Measurements from ENCODE around the gene RNMT. TPM values are rescaled to one million over a fixed set of nuclear protein-coding genes. Genes with fewer than 3 reads are reported as not detected.

The RNMT gene
- total RNA-seq, 1 experiment from 2014 or later = 48.8 TPM

DNA sequence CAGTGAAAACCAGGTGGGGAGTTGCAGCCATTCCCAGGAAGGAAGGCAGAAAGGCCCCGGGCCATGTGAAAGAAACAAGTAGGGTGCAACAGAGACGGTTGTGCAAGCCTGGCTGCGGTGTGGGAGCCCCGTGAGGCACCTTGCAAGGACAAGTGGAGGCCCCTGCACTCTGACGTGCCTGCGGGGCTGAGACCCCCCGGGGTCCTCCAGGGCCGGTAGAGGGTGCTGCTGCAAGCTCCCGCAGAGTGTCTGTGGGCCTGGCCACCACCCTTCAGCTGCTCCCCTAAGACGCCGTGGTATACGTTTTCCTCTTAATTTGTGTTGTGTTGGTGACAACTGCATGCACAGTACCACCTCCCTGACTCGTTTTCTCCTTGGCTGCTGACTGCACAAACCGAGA lies 70.0 kb downstream of the RNMT start:
- Histone ChIP-seq H3K27ac (no peak overlapping the region), H4K20me1 (ENCODE audit: insufficient read depth) (no peaks in the 10 kb centered on the region), H3K4me2 (peak overlapping the region; percentile 38), H2AFZ (0 out of 2 replicates have a peak overlapping the region, but pooled peaks have one; percentile 60), H3F3A (ENCODE audit: insufficient read depth, low read depth) (no peaks in the 10 kb centered on the region), H3K36me3 (ENCODE audit: low read depth) (no peaks in the 10 kb centered on the region), H3K27me3 (ENCODE audit: insufficient read depth, low read depth) (no peaks in the 10 kb centered on the region), H3K4me3 (no peak overlapping the region), H3K9me3 (ENCODE audit: insufficient read depth, low read depth) (no peaks in the 10 kb centered on the region), H3K79me2 (ENCODE audit: low read depth) (no peaks in the 10 kb centered on the region), H3K9me2 (ENCODE audit: insufficient read depth) (no peaks in the 10 kb centered on the region), H3K4me1 (replicated peaks; ENCODE audit: insufficient read depth) (peaks cover 13% of the 10 kb centered on the region)
- CTCF ChIA-PET = interaction anchor here (0.6 to 1.4 kb wide), 2 partner anchors 17 to 347 kb away, joined by 5 to 10 read pairs; no protein-coding TSS in a partner anchor
- BruUV-seq (replicated peaks) = TSS peak; percentile 76
- DNase-seq = peak in 1 of 2 experiments; percentile 38
- intact Hi-C loops (cut with micrococcal nuclease; ENCODE audit: unreplicated experiment) = loop anchor here (5.0 kb wide), 1 partner anchor 164 kb away; no protein-coding TSS in a partner anchor
- TF ChIP-seq EZH2 (IDR thresholded peaks at IDR 0.05; ENCODE audit: low read depth) = no peak
- TF ChIP-seq, protein P1, sequence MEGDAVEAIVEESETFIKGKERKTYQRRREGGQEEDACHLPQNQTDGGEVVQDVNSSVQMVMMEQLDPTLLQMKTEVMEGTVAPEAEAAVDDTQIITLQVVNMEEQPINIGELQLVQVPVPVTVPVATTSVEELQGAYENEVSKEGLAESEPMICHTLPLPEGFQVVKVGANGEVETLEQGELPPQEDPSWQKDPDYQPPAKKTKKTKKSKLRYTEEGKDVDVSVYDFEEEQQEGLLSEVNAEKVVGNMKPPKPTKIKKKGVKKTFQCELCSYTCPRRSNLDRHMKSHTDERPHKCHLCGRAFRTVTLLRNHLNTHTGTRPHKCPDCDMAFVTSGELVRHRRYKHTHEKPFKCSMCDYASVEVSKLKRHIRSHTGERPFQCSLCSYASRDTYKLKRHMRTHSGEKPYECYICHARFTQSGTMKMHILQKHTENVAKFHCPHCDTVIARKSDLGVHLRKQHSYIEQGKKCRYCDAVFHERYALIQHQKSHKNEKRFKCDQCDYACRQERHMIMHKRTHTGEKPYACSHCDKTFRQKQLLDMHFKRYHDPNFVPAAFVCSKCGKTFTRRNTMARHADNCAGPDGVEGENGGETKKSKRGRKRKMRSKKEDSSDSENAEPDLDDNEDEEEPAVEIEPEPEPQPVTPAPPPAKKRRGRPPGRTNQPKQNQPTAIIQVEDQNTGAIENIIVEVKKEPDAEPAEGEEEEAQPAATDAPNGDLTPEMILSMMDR (conservative IDR thresholded peaks at IDR 0.05) = no peak
- POLR2A ChIA-PET (ENCODE audit: unreplicated experiment) = interaction anchor here (0.6 to 1.2 kb wide), 3 partner anchors 52 to 805 kb away, joined by 4 to 6 read pairs (median 6); partner anchors contain the start of gene CEP192

DNA sequence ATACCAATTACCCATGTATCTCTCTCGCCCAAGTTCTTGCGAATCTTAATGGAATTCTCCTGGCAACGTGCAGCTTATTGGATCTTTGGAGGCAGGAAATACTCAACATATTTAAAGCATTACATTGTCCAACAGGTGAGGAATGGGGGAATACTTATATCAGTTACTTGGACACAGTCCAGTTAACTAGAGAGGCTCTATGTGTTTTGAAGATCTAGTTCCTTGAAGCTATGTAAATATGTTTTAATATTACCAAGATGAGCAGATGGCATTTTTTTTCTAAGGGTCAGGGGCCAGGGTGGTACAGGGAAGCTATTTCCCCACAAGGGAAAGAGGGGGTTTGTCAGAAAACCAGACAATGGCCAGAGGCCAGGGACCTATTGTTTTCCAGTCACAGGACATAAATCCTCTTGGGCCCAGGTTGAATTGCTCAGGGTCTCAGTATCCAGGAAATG lies 70.7 kb downstream of the RNMT start:
- Histone ChIP-seq H3K9me2 (ENCODE audit: insufficient read depth) (no peaks in the 10 kb centered on the region), H2AFZ (0 out of 2 replicates have a peak overlapping the region, but pooled peaks have one; percentile 60), H3K79me2 (ENCODE audit: low read depth) (no peaks in the 10 kb centered on the region), H4K20me1 (ENCODE audit: insufficient read depth) (no peaks in the 10 kb centered on the region), H3K9me3 (ENCODE audit: insufficient read depth, low read depth) (no peaks in the 10 kb centered on the region), H3K4me2 (peak overlapping the region; percentile 38), H3F3A (ENCODE audit: insufficient read depth, low read depth) (no peaks in the 10 kb centered on the region), H3K36me3 (ENCODE audit: low read depth) (no peaks in the 10 kb centered on the region), H3K4me3 (no peak overlapping the region), H3K27me3 (ENCODE audit: insufficient read depth, low read depth) (no peaks in the 10 kb centered on the region), H3K27ac (no peak overlapping the region), H3K4me1 (replicated peaks; ENCODE audit: insufficient read depth) (peaks cover 13% of the 10 kb centered on the region)
- no TSS peak for BruUV-seq (replicated peaks)
- DNase-seq = peak; percentile 58 to 79
- ChIA-PET POLR2A (ENCODE audit: unreplicated experiment) (interaction anchor here (0.6 to 1.2 kb wide), 4 partner anchors 19 to 806 kb away, joined by 4 to 6 read pairs (median 5); partner anchors contain the start of gene CEP192), CTCF (interaction anchor here (0.6 to 1.4 kb wide), 6 partner anchors 10 to 347 kb away, joined by 3 to 10 read pairs (median 4); partner anchors contain the start of genes FAM210A and RNMT)
- TF ChIP-seq, protein P1 (conservative IDR thresholded peaks at IDR 0.05) = no peak
- TF ChIP-seq EZH2 (IDR thresholded peaks at IDR 0.05; ENCODE audit: low read depth) = no peak
- intact Hi-C loops (cut with micrococcal nuclease; ENCODE audit: unreplicated experiment) = loop anchor here (1.0 to 5.0 kb wide), 2 partner anchors 87 to 165 kb away; no protein-coding TSS in a partner anchor

DNA sequence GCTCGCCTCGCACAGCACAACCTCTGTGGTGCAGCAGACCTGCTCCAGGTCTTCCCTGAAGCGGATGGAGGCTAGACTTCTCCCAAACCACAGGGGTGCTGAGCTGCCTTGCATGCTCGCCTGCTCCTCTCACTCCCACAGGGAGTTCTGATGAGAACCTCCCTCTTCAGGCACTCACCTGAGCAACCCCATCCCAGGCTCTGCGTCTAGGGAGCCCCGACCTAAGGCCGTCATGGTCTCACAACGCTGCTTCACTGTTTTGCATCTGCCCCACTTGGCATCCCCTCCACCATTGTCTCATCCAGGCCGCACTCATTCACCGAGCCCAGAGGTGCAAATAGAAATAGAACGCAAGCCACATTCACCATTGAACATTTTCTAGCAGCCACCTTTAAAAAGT lies 72.9 kb downstream of the RNMT start:
- CTCF ChIA-PET = no interaction called here
- Histone ChIP-seq H3K27ac (no peak overlapping the region), H3K27me3 (ENCODE audit: insufficient read depth, low read depth) (no peaks in the 10 kb centered on the region), H3F3A (ENCODE audit: insufficient read depth, low read depth) (no peaks in the 10 kb centered on the region), H3K4me3 (no peak overlapping the region), H3K9me2 (ENCODE audit: insufficient read depth) (no peaks in the 10 kb centered on the region), H3K79me2 (ENCODE audit: low read depth) (no peaks in the 10 kb centered on the region), H2AFZ (no peak overlapping the region), H3K9me3 (ENCODE audit: insufficient read depth, low read depth) (no peaks in the 10 kb centered on the region), H4K20me1 (ENCODE audit: insufficient read depth) (no peaks in the 10 kb centered on the region), H3K4me1 (replicated peaks; ENCODE audit: insufficient read depth) (peaks cover 13% of the 10 kb centered on the region), H3K4me2 (no peak overlapping the region), H3K36me3 (ENCODE audit: low read depth) (no peaks in the 10 kb centered on the region)
- no peak for DNase-seq
- intact Hi-C loops (cut with micrococcal nuclease; ENCODE audit: unreplicated experiment) = loop anchor here (5.0 kb wide), 1 partner anchor 167 kb away; no protein-coding TSS in a partner anchor
- BruUV-seq (replicated peaks) = no TSS peak
- TF ChIP-seq, protein P1 (conservative IDR thresholded peaks at IDR 0.05) = no peak
- no peak for TF ChIP-seq EZH2 (IDR thresholded peaks at IDR 0.05; ENCODE audit: low read depth)
- POLR2A ChIA-PET (ENCODE audit: unreplicated experiment) = no interaction called here
